ENCODE data around the gene TAF4. TPM values are rescaled to one million over a fixed set of nuclear protein-coding genes. Genes with fewer than 3 reads are reported as not detected.

TAF4 gene
- total and polyA plus RNA-seq, 2 donors = 3.4 to 12.0 TPM

GRCh38 chr20:61998343-61999121 is 67.1 kb downstream of the TAF4 start:
- 97% methylated on average over 19 of the region's 19 CpGs for WGBS
- no peak overlapping the region for H3K4me3 ChIP-seq (ENCODE audit: low read length in 2 of 2)
- H3K36me3 ChIP-seq (ENCODE audit: control insufficient read depth in 2 of 2, insufficient read depth in 2 of 2, low read length in 1 of 2) = peaks cover 62 to 76% of the 10 kb centered on the region in 2 donors
- H3K27ac ChIP-seq (ENCODE audit: low read depth in 1 of 2, low read length in 1 of 2) = no peak overlapping the region
- no peaks in the 10 kb centered on the region for H3K4me1 ChIP-seq (ENCODE audit: control insufficient read depth in 2 of 2, insufficient read depth in 2 of 2, low read length in 2 of 2)
- H3K27me3 ChIP-seq (ENCODE audit: control insufficient read depth in 2 of 2, insufficient read depth in 1 of 2, low read length in 1 of 2) = no peaks in the 10 kb centered on the region
- H3K9me3 ChIP-seq (ENCODE audit: control insufficient read depth in 2 of 2, insufficient read depth in 1 of 2, low read length in 1 of 2) = no peaks in the 10 kb centered on the region
- no peak for DNase-seq (ENCODE audit: low read depth in 6 of 9, low spot score in 9 of 9)

GRCh38 chr20:61997891-61998290 is 67.8 kb downstream of the TAF4 start:
- H3K4me3 ChIP-seq (ENCODE audit: low read length in 2 of 2) = no peak overlapping the region
- WGBS = 98% methylated on average over 10 of the region's 10 CpGs
- no peaks in the 10 kb centered on the region for H3K27me3 ChIP-seq (ENCODE audit: control insufficient read depth in 2 of 2, insufficient read depth in 1 of 2, low read length in 1 of 2)
- no peak overlapping the region for H3K27ac ChIP-seq (ENCODE audit: low read depth in 1 of 2, low read length in 1 of 2)
- peaks cover 0 to 2% of the 10 kb centered on the region in 2 donors for H3K9me3 ChIP-seq (ENCODE audit: control insufficient read depth in 2 of 2, insufficient read depth in 1 of 2, low read length in 1 of 2)
- H3K36me3 ChIP-seq (ENCODE audit: control insufficient read depth in 2 of 2, insufficient read depth in 2 of 2, low read length in 1 of 2) = peaks cover 64 to 79% of the 10 kb centered on the region in 2 donors
- DNase-seq (ENCODE audit: low read depth in 6 of 9, low spot score in 9 of 9) = no peak
- no peaks in the 10 kb centered on the region for H3K4me1 ChIP-seq (ENCODE audit: control insufficient read depth in 2 of 2, insufficient read depth in 2 of 2, low read length in 2 of 2)

GRCh38 chr20:61997372-61997771 is 68.3 kb downstream of the TAF4 start:
- H3K36me3 ChIP-seq (ENCODE audit: control insufficient read depth in 2 of 2, insufficient read depth in 2 of 2, low read length in 1 of 2) = peaks cover 66 to 80% of the 10 kb centered on the region in 2 donors
- DNase-seq (ENCODE audit: low read depth in 6 of 9, low spot score in 9 of 9) = no peak
- 88% methylated on average over 10 of the region's 10 CpGs for WGBS
- H3K27ac ChIP-seq (ENCODE audit: low read depth in 1 of 2, low read length in 1 of 2) = no peak overlapping the region
- no peaks in the 10 kb centered on the region for H3K4me1 ChIP-seq (ENCODE audit: control insufficient read depth in 2 of 2, insufficient read depth in 2 of 2, low read length in 2 of 2)
- H3K9me3 ChIP-seq (ENCODE audit: control insufficient read depth in 2 of 2, insufficient read depth in 1 of 2, low read length in 1 of 2) = peaks cover 0 to 4% of the 10 kb centered on the region in 2 donors
- no peak overlapping the region for H3K4me3 ChIP-seq (ENCODE audit: low read length in 2 of 2)
- no peaks in the 10 kb centered on the region for H3K27me3 ChIP-seq (ENCODE audit: control insufficient read depth in 2 of 2, insufficient read depth in 1 of 2, low read length in 1 of 2)

GRCh38 chr20:61994546-61994945 is 71.1 kb downstream of the TAF4 start:
- peaks cover 61 to 77% of the 10 kb centered on the region in 2 donors for H3K36me3 ChIP-seq (ENCODE audit: control insufficient read depth in 2 of 2, insufficient read depth in 2 of 2, low read length in 1 of 2)
- H3K27me3 ChIP-seq (ENCODE audit: control insufficient read depth in 2 of 2, insufficient read depth in 1 of 2, low read length in 1 of 2) = no peaks in the 10 kb centered on the region
- no peak for DNase-seq (ENCODE audit: low read depth in 6 of 9, low spot score in 9 of 9)
- H3K4me3 ChIP-seq (ENCODE audit: low read length in 2 of 2) = no peak overlapping the region
- 96% methylated on average over 8 of the region's 8 CpGs for WGBS
- H3K4me1 ChIP-seq (ENCODE audit: control insufficient read depth in 2 of 2, insufficient read depth in 2 of 2, low read length in 2 of 2) = no peaks in the 10 kb centered on the region
- peaks cover 0 to 13% of the 10 kb centered on the region in 2 donors for H3K9me3 ChIP-seq (ENCODE audit: control insufficient read depth in 2 of 2, insufficient read depth in 1 of 2, low read length in 1 of 2)
- no peak overlapping the region for H3K27ac ChIP-seq (ENCODE audit: low read depth in 1 of 2, low read length in 1 of 2)

GRCh38 chr20:61993058-61993457 is 72.6 kb downstream of the TAF4 start:
- Histone ChIP-seq H3K4me1 (ENCODE audit: control insufficient read depth in 2 of 2, insufficient read depth in 2 of 2, low read length in 2 of 2) (no peaks in the 10 kb centered on the region), H3K27me3 (ENCODE audit: control insufficient read depth in 2 of 2, insufficient read depth in 1 of 2, low read length in 1 of 2) (no peaks in the 10 kb centered on the region), H3K27ac (ENCODE audit: low read depth in 1 of 2, low read length in 1 of 2) (no peak overlapping the region), H3K36me3 (ENCODE audit: control insufficient read depth in 2 of 2, insufficient read depth in 2 of 2, low read length in 1 of 2) (peaks cover 60 to 71% of the 10 kb centered on the region in 2 donors), H3K9me3 (ENCODE audit: control insufficient read depth in 2 of 2, insufficient read depth in 1 of 2, low read length in 1 of 2) (peaks cover 0 to 13% of the 10 kb centered on the region in 2 donors), H3K4me3 (ENCODE audit: low read length in 2 of 2) (no peak overlapping the region)
- WGBS = 96% methylated on average over 15 of the region's 15 CpGs
- DNase-seq (ENCODE audit: low read depth in 6 of 9, low spot score in 9 of 9) = no peak

- Histone ChIP-seq H3K27me3 (ENCODE audit: control insufficient read depth in 2 of 2, insufficient read depth in 1 of 2, low read length in 1 of 2) (no peaks in the 10 kb centered on the region), H3K27ac (ENCODE audit: low read depth in 1 of 2, low read length in 1 of 2) (no peak overlapping the region), H3K4me1 (ENCODE audit: control insufficient read depth in 2 of 2, insufficient read depth in 2 of 2, low read length in 2 of 2) (no peaks in the 10 kb centered on the region), H3K9me3 (ENCODE audit: control insufficient read depth in 2 of 2, insufficient read depth in 1 of 2, low read length in 1 of 2) (peaks cover 4 to 13% of the 10 kb centered on the region in 2 donors), H3K4me3 (ENCODE audit: low read length in 2 of 2) (no peak overlapping the region), H3K36me3 (ENCODE audit: control insufficient read depth in 2 of 2, insufficient read depth in 2 of 2, low read length in 1 of 2) (peaks cover 54 to 77% of the 10 kb centered on the region in 2 donors)
- DNase-seq (ENCODE audit: low read depth in 6 of 9, low spot score in 9 of 9) = no peak
- 98% methylated on average over 6 of the region's 6 CpGs for WGBS
Measured at GRCh38 chr20:61991476-61991875, 74.2 kb downstream of the TAF4 start.

- H3K27ac ChIP-seq (ENCODE audit: low read depth in 1 of 2, low read length in 1 of 2) = no peak overlapping the region
- no peak for DNase-seq (ENCODE audit: low read depth in 6 of 9, low spot score in 9 of 9)
- 92% methylated on average over 11 of the region's 11 CpGs for WGBS
- no peak overlapping the region for H3K4me3 ChIP-seq (ENCODE audit: low read length in 2 of 2)
- H3K36me3 ChIP-seq (ENCODE audit: control insufficient read depth in 2 of 2, insufficient read depth in 2 of 2, low read length in 1 of 2) = peaks cover 52 to 82% of the 10 kb centered on the region in 2 donors
- no peaks in the 10 kb centered on the region for H3K4me1 ChIP-seq (ENCODE audit: control insufficient read depth in 2 of 2, insufficient read depth in 2 of 2, low read length in 2 of 2)
- no peaks in the 10 kb centered on the region for H3K27me3 ChIP-seq (ENCODE audit: control insufficient read depth in 2 of 2, insufficient read depth in 1 of 2, low read length in 1 of 2)
- H3K9me3 ChIP-seq (ENCODE audit: control insufficient read depth in 2 of 2, insufficient read depth in 1 of 2, low read length in 1 of 2) = peaks cover 7 to 14% of the 10 kb centered on the region in 2 donors
Measured at GRCh38 chr20:61990484-61990883, 75.2 kb downstream of the TAF4 start.

- Histone ChIP-seq H3K27ac (ENCODE audit: low read depth in 1 of 2, low read length in 1 of 2) (no peak overlapping the region), H3K36me3 (ENCODE audit: control insufficient read depth in 2 of 2, insufficient read depth in 2 of 2, low read length in 1 of 2) (peaks cover 48 to 83% of the 10 kb centered on the region in 2 donors), H3K9me3 (ENCODE audit: control insufficient read depth in 2 of 2, insufficient read depth in 1 of 2, low read length in 1 of 2) (peaks cover 9 to 14% of the 10 kb centered on the region in 2 donors), H3K27me3 (ENCODE audit: control insufficient read depth in 2 of 2, insufficient read depth in 1 of 2, low read length in 1 of 2) (no peaks in the 10 kb centered on the region), H3K4me1 (ENCODE audit: control insufficient read depth in 2 of 2, insufficient read depth in 2 of 2, low read length in 2 of 2) (no peaks in the 10 kb centered on the region), H3K4me3 (ENCODE audit: low read length in 2 of 2) (no peak overlapping the region)
- DNase-seq (ENCODE audit: low read depth in 6 of 9, low spot score in 9 of 9) = no peak
- WGBS = 97% methylated on average over 14 of the region's 14 CpGs
Measured at GRCh38 chr20:61989741-61990140, 75.9 kb downstream of the TAF4 start.

- no peak for DNase-seq (ENCODE audit: low read depth in 6 of 9, low spot score in 9 of 9)
- Histone ChIP-seq H3K4me3 (ENCODE audit: low read length in 2 of 2) (no peak overlapping the region), H3K27ac (ENCODE audit: low read depth in 1 of 2, low read length in 1 of 2) (no peak overlapping the region), H3K27me3 (ENCODE audit: control insufficient read depth in 2 of 2, insufficient read depth in 1 of 2, low read length in 1 of 2) (no peaks in the 10 kb centered on the region), H3K4me1 (ENCODE audit: control insufficient read depth in 2 of 2, insufficient read depth in 2 of 2, low read length in 2 of 2) (no peaks in the 10 kb centered on the region), H3K36me3 (ENCODE audit: control insufficient read depth in 2 of 2, insufficient read depth in 2 of 2, low read length in 1 of 2) (peaks cover 47 to 83% of the 10 kb centered on the region in 2 donors), H3K9me3 (ENCODE audit: control insufficient read depth in 2 of 2, insufficient read depth in 1 of 2, low read length in 1 of 2) (peaks cover 9 to 14% of the 10 kb centered on the region in 2 donors)
- 98% methylated on average over 18 of the region's 18 CpGs for WGBS
Measured at GRCh38 chr20:61988665-61989064, 77.0 kb downstream of the TAF4 start.

Data from thymus (tissue), 11 donors.